A204.1 (cell line): ENCODE results near the gene BLID.
A peak's percentile ranks its signal among the peaks of the same experiment; 100 is the strongest.

Experiments
- FAIRE-seq: peaks from 2 replicates; lab custom pipeline; 2012; peaks lifted over from hg19 to GRCh38; lab: Jason Lieb, UNC

Gene BLID

DNA sequence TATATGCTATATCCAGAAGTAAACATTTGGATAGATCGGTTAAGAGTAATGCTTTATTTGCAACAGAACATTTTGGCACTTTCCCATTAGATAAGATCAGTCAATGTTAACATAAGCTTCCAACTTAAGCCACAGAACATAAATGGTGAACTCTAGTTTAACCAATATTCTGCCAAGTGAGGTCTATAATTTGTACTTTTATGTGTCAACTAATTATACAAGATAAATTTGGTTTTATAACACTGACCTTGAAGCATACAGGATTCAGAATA, 23.5 kb upstream of the BLID start:
- peak; percentile 46 for FAIRE-seq

DNA sequence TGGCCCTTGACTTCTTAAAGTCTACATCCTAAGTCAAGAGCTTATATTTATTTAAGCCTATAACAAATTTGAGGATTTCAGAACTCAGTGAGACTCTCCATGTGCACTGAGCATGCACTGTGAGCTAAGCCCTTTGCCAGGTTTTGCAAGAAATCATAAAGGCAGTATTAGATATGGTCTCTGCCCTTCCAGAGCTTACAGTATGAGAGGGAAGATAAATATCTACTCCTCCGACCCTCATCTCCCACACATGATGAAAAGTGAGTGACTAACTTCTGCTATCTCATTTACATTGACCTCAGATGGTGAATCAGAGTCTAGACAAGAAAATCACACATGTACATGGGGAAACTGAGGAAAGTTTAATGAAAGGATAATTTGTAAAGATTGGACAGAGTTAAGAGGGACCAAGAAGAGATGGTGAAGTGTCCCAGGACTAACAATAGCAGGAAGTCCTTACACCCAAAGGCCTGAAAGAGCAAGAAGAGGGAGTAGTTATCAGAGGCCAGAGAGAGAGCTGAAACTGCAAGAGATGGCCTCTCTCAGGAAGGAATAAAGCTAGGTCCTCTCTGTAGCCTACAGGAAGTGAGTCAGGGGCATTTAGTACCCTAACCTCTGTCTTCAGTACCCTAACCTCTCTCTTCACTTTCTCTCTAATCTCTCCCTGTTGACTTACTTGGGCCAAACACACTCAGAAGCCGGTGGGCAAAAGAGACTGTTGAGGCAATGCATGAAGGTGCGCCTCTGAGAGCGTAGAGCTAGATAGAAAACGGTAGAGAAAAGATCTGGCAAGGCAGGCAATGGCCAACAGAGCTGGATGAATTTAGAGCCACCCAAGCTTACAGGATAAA, 23.0 kb upstream of the BLID start:
- FAIRE-seq = no peak

DNA sequence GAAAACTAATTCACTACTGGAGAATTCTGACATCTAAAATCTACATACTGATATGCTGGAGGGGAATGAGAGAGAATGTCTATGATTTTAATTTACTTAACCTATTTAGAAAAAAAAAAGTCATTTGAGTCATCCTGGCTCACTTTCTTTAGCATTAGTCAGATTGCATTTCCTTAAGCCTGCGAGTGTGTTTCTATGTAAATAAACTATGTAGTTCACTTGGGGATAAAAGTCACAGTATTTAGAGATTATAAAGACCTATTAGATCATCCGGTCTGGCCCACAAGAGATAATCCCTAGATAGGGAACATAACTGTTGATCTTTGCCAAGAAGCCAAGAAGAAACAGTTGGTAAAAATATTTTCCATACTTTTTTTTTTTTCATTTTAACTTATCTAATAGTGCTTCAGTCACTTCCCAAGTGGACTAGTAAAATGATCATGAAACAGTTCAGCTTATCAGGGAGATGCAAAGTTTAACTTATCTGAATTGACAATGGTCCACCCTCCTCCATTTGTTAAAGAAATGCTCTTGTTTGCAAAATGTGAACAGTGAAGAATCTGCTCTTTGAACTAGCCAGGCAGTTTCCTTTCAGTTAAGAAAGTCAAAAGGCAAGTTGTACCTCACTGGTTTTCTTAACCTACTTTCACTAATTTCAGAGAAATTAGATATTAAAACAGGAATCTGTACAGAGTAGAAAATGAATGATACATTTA, 21.2 kb upstream of the BLID start:
- peak; percentile 98 for FAIRE-seq

DNA sequence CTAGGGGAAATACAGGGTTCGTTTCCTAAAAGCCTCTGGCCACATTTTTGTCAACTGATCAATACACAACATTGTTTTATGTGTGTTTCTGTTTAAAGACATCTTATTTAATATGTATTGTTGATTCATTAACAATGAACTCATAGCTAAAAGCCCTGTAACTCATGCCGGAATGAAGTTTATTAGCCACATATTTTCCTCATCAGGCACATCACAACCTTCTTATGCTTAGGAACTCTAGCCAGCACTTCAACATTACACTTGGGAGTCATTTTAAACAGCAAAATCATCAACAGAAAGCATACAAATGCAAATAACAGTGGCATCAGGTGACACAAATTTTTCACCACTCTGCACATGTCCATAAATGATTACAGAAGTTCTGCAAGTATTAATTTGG, 15.1 kb upstream of the BLID start:
- peak; percentile 25 for FAIRE-seq

DNA sequence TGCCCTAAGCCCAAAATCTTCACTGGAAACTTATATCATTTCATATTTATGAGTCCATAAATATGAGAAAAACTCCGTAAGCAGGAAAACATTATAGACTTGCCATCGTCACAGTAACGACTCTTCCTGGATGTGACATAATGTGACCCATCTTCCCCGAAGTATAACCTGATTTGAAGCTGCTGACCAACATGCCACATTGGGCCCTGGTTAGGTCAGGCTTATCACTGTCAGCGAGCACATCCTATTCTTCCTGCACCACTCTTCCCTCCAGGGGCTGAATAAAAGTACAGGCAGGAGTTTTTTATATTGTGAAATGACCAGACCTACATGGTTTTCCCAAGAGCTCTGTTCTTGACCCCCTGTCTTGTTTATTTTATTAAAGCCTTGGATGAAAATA, 12.1 kb upstream of the BLID start:
- FAIRE-seq = no peak

DNA sequence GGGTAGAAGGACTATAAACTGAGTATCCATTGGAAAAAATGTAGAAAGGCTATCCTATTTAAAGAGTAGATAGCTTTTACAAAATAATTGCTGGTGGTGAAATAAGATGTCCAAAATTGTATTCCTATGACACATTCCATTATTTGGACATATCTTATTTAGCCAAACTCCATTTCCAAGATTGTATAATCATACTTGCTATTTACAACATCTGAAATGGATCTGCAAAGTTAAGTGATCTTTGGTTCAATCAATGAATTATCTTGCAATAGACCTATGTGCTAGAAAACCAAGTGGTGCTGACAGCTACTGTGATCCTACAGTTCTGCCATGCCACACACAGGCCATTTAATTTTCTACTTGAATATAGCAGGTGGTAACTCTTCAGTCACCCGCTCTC, 11.0 kb upstream of the BLID start:
- FAIRE-seq = peak; percentile 40

DNA sequence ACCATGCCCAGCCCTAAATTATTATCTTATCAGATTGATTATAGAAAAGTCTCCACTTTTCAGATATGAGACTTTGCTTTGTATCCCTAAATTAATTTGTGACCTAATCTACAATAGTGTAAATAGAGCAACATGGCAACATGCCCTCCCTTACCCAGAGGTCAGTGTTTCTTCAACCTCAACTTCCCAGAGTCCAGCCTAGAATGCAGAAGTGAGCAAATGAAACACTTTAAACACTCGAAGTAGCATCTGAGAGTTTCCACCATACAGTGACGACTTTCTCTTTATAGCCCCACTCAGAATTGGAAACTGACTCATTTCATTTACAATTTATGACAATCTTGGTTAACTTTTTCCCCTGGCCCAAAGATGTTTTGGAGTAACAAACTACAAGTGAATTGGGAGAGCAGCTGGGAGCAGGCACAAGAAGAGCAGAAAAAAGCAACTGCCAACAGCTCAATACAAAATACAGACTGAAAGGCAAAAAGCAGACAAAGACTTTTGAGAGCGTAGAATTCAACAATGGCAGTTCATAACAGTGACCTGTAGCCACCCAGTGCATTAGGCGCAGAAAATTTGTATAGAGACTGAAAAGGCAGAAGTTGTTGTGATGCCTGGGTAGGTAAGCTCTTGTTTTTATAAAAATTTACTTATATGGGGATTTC, 10.1 kb upstream of the BLID start:
- FAIRE-seq = no peak

DNA sequence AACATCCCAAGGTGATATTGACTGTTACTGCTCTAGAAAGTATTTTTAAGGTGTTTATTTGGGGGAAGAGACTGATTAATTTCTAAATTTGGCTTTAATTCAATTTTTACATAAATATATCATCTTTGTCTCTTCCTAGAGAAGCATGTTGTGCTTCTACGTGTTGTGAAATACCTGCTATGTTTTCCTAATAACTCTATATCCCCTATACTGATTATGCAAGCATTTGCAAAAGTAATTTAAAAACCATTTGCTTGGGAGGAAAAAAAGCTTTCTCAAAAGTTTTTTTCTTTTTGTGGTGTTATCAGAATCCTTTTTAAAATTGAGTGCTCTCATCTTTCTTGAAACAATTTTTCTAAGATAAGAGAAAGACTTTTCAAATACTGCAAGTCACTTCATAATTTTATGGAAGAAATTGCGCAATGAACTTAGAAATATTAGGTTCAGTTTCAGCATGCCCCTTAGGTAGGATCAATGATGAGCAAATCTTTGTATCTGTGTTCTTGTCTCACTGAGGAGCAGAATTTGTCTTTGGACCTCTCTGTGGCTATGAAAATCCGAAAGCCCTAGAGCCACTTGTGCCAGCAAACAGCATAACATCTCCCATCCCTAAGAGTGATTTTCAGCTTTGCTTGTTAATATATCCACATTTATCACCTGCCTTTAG, 7.4 kb upstream of the BLID start:
- peak; percentile 57 for FAIRE-seq

DNA sequence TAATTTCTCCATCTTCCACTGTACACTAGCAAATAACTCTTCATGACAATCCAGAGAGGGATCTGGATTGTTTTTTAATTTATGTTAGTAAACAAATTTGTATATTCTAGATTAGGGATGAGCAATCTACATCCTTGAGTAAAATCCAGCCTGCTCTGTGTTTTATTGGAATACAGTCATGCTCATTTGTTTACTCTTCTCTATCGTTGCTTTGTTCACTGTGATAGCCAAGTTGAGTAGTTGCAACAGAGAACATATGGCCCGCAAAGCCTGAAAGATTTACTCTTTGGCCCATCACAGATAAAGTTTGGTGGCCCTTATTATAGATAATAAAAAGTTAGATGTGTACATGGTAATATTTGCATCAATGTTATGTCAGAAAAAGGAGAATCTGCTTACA, 6.2 kb upstream of the BLID start:
- FAIRE-seq = no peak

DNA sequence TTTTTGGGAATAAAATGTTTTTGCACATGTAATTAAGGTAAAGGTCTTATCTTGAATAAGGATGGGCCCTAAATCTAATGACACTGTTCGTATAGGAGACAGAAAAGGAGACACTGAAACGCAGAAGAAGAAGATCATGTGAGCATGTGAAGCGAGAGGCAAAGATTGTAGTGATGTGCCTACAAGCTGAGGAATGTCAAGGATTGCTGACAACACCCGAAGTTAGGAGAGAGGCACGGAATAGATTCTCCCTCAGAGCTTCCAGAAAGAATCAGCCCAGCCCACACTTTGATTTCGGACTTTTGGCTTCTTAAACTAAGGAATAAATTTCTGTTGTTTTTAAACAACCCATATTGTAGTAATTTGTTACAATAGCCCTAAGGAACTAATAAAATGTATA, 4.1 kb upstream of the BLID start:
- FAIRE-seq = no peak

DNA sequence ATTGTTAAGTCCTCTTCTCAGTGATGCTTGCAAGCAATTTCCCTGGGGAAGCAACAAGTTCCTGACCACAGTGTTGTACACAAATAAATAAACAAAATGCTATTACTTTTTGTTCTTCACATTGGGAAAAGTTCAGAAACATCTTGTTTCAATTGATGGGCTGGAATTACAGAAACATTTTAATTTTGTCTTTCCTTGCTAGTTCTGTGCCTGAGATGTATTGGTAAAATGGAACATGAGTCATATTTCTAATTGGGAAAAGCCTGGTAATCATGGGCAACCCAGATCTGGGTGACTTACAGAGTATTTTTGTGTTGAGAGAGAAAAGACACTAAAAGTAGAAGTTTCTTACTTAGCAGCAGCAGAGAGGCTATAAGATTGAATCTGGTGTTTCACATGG, 576 bp upstream of the BLID start:
- FAIRE-seq = no peak

DNA sequence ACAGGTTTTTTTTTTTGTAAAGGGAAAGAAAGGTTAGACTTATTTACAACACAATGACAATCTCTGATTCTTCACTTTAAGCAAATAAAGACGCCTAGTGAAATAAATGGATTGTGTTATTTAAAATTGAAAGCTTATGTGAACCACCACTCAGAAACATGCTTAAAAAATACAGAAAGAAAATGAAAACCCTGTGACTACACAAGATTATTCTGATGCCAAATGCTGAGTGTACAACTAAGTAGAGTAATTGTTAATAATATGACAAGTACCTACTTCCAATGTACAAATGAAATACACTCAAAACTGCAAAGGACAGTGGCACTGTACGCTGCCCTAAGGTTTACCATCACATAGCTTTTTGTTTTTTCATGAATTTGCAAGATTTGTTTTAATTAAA, 1.0 kb downstream of the BLID start:
- peak; percentile 74 for FAIRE-seq

DNA sequence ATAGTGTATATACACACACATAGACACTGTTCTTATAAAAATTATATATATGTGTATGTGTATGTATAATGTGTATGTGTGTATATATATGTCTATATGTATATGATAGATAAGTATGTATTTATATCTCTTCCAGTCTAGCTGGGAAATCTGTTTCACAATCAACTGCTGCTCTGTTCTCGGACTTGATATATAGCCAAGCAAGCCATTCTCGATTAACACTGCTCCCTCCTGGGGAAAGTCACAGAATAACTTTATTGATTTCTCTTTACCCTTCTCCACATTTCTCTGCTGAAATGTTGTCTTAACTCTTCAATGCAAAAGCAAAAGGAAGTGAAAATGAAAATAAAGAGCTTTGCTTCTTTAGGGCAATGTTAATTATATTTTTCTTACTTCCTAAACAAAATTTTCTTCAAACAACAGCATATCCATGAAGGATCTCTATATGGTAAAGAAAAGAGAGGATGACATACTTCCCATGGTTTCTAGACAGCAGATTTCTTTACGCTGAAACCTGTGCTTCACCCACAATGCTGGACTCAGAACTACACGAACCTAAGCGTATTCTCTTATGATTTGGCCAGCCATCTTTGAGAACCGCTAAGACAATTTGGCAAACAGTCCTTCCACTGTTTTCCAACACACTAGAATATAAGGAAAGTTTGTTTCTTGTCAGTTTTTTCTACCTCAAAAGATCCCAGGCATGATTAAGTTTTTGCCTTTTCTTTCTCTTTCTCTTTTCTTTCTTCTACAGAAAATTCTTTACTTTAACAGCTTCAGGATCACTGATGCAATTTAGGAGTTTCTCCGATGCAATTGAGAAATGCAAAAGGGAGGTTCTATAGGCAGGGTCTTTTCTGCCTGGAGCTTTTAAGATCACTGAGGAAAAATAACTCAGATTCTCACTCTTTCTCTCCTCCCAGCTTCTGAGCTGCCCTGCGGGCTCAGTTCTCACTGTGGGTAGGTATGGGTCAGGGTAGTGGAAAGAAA, 1.9 kb downstream of the BLID start:
- FAIRE-seq = no peak

DNA sequence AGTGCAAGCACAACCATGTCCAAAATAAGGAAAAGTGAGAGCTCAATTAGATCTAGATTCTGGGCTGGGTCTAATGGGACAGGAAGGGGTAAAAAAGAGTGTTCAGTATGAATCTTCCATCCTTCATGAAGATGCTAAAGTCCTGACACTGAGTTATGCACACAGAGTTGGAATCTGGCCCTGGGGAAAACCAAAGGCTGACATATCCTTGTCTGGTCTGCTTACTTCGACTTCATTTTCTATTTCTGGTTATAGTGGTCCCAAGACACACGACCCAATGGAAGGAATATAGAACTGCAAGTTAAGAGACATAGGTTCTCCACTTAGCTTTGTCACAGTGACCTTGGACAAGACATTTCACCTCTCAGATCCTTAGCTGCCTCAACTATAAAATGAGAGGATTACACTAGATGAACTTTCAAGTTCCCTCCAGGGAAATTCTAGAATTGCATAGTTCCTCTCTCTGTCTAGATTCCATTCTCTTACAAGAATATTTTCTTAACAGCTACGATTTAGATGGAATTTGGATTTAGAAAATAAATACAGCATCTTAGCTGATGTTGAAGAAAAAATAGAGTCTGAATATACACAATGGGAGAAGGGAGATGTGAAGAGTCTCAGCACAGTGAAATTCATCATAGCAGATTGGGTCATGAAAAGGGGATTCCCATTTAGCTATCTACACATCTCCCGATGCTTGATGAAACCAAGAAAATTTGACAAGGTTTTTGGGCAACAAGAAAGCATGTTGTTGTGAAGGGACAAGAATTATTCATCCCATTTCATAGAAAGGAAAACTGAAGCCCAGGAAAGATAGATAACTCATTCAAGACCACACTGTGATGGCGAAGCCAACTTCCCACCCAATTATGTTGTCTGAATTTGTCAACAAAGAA, 3.3 kb downstream of the BLID start:
- no peak for FAIRE-seq

DNA sequence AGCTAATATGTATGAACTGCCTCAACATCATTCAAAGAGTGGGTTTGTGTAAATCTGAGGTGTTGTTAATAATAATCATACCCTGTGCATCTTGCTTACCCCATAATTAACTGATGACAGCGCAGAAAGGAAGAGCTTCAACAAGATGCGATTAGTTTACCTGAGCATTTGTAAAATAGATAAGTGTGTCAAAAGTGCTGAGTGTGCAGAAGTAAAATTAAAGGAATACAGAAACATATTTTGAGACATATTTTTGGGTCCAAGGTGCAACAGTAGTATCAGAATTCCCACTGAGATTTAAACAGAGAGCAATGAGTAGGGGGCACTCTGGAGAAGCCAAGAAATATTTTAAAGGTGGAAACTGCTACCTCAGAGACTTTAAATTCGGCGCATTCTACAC, 6.1 kb downstream of the BLID start:
- no peak for FAIRE-seq

DNA sequence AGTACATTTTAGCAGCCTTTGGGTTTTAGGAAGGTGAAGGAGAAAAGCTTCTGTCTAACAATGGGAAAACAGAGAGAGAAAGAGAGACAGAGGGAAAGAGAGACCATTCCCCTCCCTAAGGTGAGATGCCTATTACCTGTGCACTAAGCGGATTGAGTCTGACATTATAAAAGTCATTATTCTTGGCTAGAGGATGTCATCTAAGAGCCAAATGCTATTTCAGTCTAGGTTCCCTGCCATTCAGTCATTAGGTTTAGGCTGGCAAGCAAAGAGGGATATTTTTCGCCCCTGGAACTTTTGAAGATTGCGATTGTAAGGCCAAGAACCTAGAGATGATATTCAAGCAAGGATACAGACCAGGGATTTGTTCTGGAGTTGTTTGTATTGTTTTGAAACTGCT, 7.2 kb downstream of the BLID start:
- no peak for FAIRE-seq

DNA sequence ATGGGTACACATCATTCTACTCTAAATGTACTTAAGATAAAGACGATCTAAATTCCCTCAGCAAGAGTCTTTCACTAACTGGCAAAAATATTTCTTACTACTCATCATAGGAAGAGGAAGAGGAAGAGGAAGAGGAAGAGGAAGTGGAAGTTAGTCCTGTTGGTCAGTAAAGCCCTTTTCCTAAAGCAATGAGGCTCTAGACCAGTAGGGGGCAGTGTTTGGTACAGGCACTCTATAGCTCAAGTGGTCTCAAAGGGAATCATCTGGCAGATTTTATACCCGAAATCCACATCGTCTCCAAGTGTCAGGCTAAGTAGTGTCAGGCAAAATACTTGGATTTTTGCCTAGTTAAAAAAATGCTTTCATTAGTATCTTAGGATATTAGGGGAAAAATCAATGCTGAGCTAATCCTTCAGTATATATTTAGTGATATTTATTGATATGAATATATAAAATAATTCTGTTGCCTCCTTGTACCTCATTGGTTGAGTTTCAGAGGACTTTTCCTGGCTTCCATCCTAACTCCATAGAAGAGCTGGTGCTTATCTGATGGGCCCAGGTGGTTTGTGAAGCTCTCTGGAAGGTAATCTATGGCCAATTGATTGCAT, 7.7 kb downstream of the BLID start:
- FAIRE-seq = peak; percentile 72

DNA sequence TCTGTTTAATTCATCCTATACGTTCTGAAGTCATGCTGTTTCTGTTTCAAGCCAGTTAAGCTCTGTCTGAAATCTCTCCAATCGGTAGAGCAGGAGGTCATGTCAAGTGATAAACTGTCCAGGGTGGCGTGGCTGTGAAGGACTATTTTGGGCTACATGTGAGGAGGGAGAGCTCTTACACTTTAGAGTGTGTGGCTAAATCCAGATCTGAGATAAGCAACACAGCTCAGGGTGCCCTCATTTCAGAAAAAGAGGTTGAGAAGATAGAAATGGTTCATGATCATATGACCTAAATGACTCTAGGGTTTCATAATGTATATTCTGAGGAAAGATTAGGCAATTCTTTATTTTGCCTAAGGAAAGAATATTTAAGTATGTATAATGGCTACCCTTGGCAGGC, 8.4 kb downstream of the BLID start:
- FAIRE-seq = no peak

DNA sequence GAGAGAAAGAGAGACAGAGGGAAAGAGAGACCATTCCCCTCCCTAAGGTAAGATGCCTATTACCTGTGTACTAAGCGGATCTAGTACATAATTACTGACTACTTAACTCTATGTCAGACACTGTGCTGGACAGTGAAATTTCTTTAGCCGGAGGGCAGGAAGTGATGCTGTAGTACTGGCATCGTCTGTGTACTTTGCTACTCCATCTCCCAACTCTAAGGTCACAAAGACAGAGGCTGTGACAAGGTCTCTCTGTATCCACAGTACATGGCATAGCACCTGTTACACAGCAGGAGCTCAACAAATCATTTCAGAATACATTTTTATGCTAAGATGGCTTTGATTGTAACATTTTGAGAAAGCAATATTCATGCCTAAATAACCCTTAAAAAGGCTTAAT, 9.0 kb downstream of the BLID start:
- no peak for FAIRE-seq

DNA sequence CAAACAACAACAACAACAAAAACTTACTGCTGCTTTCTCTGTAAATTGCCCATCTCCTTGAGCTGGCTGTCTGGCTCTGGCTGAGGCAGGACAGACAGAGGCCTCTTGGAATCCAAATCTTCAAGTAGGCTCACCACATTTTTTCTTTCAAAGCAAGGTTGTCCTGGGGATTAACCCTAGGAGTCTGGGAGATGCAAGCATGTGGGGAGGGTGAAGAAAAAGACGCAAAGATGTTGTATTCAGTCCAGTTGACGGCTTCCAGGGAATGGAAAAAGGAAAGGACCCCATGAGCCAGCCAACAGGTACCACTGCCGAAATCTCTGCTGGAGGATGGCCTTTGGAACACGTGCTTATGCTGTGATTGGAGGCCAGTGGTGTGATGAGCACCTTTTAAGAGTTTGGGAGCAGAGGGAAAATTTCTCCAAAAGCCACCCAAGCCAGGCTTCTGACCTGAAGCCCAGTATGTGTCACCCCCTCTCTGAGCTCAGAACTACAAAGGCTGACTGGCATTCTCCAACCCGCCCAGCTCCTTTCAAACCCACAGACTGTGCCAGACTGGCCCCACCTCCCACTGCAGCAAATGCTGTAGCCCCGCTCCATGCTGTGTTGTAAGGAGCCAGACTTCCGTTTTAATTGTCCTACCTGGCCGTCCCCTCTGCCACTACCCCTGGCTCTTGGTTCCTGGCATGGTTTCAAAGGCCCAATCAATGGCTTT, 10.8 kb downstream of the BLID start:
- FAIRE-seq = no peak
